Sigmoid colon (tissue), 4 donors: Measurements from ENCODE around the gene TNFRSF9.

Source experiments
- CTCF ChIP-seq, 4 experiments: fragments of 450-650 bp in 3 of 4; fragments of 200-600 bp in 1 of 4; IDR thresholded peaks; one replicate each; pipeline ENCODE4 v1.5.1; 2016 to 2019; ENCODE audit warnings: antibody characterized with exemption in 4 of 4, mild to moderate bottlenecking in 3 of 4, moderate library complexity in 2 of 4
- EP300 ChIP-seq, 4 donors: sonication (generic); formaldehyde crosslinking; IDR thresholded peaks; one replicate each; pipeline ENCODE4 v1.6.1; 2017; ENCODE audit warnings: antibody characterized with exemption in 4 of 4
- POLR2A ChIP-seq, 2 donors: fragments of 450-650 bp; IDR thresholded peaks; one replicate each; pipeline ENCODE4 v1.6.1; 2016; ENCODE audit warnings: antibody characterized with exemption in 2 of 2, mild to moderate bottlenecking in 2 of 2, moderate library complexity in 2 of 2

- TF ChIP-seq CTCF (IDR thresholded peaks at IDR 0.05): no peak
- no peak for TF ChIP-seq EP300 (IDR thresholded peaks at IDR 0.05)
- no peak for TF ChIP-seq POLR2A (IDR thresholded peaks at IDR 0.05)
Observed at GRCh38 chr1:7931446-7931812, 9.2 kb downstream of the TNFRSF9 start.
